Adrenal gland (tissue), 5 donors: ENCODE results near the gene CTDSP2.

Experiments used
- POLR2A ChIP-seq, 2 donors: fragments of 450-650 bp; IDR thresholded peaks; one replicate each; pipeline ENCODE4 v1.6.1; 2017; ENCODE audit warnings: antibody characterized with exemption in 2 of 2, mild to moderate bottlenecking in 2 of 2, moderate library complexity in 1 of 2
- TF ChIP-seq, protein P1 (sequence below), 6 experiments: fragments of 450-650 bp in 4 of 6; fragments of 200-600 bp in 2 of 6; sonication (generic) in 1 of 6; IDR thresholded peaks; 1 replicate in 5 of 6; 2 replicates in 1 of 6; pipeline versions ENCODE4 v1.5.1 to v1.8.0; 2016 to 2021; ENCODE audit warnings: antibody characterized with exemption in 6 of 6, mild to moderate bottlenecking in 2 of 6, moderate library complexity in 1 of 6
- donor health status: DM: no; HTN: no; CAD: no.

DNA sequence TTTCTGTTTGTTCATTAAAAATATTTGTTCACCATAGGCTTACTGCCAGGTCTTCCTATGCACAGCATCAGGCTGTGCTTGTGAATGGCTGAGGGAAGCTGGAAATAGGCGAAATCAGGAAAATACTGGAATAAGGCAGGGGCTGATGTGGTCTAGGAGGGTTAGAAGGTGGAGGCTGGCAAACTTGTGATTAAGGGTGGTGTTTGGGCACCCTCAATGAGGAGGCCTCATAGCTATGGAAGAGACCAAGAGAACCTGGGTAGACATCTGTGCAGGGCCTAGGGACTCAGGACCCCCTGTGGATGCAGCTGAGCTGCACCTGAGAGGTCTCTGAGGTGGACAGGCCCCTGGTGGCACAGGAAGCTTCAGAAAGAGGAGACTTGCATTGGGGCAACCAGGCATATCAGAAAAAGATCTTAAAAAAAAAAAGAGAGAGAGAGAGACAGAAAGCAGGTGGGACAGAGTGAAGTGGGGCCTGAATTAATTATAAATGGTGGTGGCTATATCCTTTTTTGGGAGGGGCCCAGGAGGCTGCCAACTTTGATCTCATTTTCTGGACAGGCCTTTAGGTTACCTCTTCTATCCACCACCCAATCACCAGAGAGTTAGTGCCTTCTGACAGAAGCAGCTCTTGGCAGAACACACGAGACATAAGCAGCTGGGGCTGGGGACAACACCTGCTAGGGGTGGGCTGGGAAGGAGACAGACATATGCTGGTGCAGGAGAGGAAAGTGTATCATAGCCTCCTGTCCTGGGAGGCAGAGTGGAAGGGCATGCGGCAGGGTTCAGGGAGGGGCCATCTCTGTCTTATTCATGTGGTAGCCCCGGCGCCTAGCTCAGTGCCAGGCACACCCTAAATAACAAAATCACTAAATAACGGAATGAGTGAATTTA lies 48.1 kb upstream of the CTDSP2 start:
- TF ChIP-seq, protein P1, sequence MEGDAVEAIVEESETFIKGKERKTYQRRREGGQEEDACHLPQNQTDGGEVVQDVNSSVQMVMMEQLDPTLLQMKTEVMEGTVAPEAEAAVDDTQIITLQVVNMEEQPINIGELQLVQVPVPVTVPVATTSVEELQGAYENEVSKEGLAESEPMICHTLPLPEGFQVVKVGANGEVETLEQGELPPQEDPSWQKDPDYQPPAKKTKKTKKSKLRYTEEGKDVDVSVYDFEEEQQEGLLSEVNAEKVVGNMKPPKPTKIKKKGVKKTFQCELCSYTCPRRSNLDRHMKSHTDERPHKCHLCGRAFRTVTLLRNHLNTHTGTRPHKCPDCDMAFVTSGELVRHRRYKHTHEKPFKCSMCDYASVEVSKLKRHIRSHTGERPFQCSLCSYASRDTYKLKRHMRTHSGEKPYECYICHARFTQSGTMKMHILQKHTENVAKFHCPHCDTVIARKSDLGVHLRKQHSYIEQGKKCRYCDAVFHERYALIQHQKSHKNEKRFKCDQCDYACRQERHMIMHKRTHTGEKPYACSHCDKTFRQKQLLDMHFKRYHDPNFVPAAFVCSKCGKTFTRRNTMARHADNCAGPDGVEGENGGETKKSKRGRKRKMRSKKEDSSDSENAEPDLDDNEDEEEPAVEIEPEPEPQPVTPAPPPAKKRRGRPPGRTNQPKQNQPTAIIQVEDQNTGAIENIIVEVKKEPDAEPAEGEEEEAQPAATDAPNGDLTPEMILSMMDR (IDR thresholded peaks at IDR 0.05), result no peak
- no peak for TF ChIP-seq POLR2A (IDR thresholded peaks at IDR 0.05)
